Smooth muscle cell (in vitro differentiated cells): ENCODE measurements around the gene BMPR1A. TPM values are rescaled to one million over a fixed set of nuclear protein-coding genes. Genes with fewer than 3 reads are reported as not detected.

ENCODE experiments used
- DNase-seq: peaks from one replicate; lab custom pipeline; 2025; ENCODE audit not compliant: unreplicated experiment; lab: John Stamatoyannopoulos, UW
- H2AFZ ChIP-seq: fragments of 200-600 bp; sonication (generic); 2 replicates; pipeline ENCODE4 v1.6.0; 2016; ENCODE audit warnings: antibody characterized with exemption, low read depth, mild to moderate bottlenecking
- H3F3A ChIP-seq: fragments of 200-600 bp; sonication (generic); 2 replicates; pipeline ENCODE4 v1.6.0; 2017; ENCODE audit warnings: antibody characterized with exemption, low read depth
- H3K27ac ChIP-seq: fragments of 200-600 bp; sonication (generic); 2 replicates; pipeline ENCODE4 v1.5.1; 2016; ENCODE audit warnings: low read depth, mild to moderate bottlenecking
- H3K27me3 ChIP-seq: fragments of 200-600 bp; sonication (generic); 2 replicates; pipeline ENCODE4 v1.6.1; 2016; ENCODE audit warnings: low read depth, mild to moderate bottlenecking
- H3K36me3 ChIP-seq: fragments of 200-600 bp; sonication (generic); 2 replicates; pipeline ENCODE4 v1.5.1; 2016; ENCODE audit warnings: low read depth
- H3K4me1 ChIP-seq: fragments of 200-600 bp; sonication (generic); 2 replicates; pipeline ENCODE4 v1.5.1; 2016; ENCODE audit warnings: low read depth
- H3K4me2 ChIP-seq: fragments of 200-600 bp; sonication (generic); 2 replicates; pipeline ENCODE4 v1.6.0; 2016; ENCODE audit warnings: mild to moderate bottlenecking
- H3K4me3 ChIP-seq: fragments of 200-600 bp; sonication (generic); 2 replicates; pipeline ENCODE4 v1.5.1; 2016; ENCODE audit warnings: mild to moderate bottlenecking
- H3K79me2 ChIP-seq: fragments of 200-600 bp; sonication (generic); 2 replicates; pipeline ENCODE4 v1.6.0; 2016; ENCODE audit warnings: low read depth, mild to moderate bottlenecking
- H3K9ac ChIP-seq: fragments of 200-600 bp; sonication (generic); 2 replicates; pipeline ENCODE4 v1.6.0; 2016; ENCODE audit warnings: low read depth
- H3K9me3 ChIP-seq: fragments of 200-600 bp; sonication (generic); replicated peaks from 2 replicates; pipeline ENCODE4 v1.5.1; 2016; ENCODE audit warnings: low read depth
- H4K20me1 ChIP-seq: fragments of 200-600 bp; sonication (generic); 2 replicates; pipeline ENCODE4 v1.6.0; 2016; ENCODE audit warnings: low read depth
- CTCF ChIP-seq: fragments of 200-600 bp; sonication (generic); IDR thresholded peaks from 2 replicates; pipeline ENCODE4 v1.5.1; 2017; ENCODE audit warnings: borderline replicate concordance, mild to moderate bottlenecking, antibody characterized with exemption; ENCODE audit not compliant: insufficient read depth, poor library complexity, severe bottlenecking
- WGBS: methylation state at CpG from one replicate; pipeline ENCODE4 v1.1.7; 2016; ENCODE audit warnings: low lambda C conversion rate; 5-methylcytosine and 5-hydroxymethylcytosine counted together
- polyA plus RNA-seq: library from polyadenylated mRNA; unstranded; fragments of >200 nt; fragmentation: Nextera tagmentation; extraction: Ambion mirVana; gene quantifications from 2 replicates; pipeline ENCODE4 v1.2.1, GENCODE V29; 2016
- total RNA-seq: library from RNA; depleted of rRNA; stranded (reverse); fragments of >200 nt; gene quantifications from 2 replicates; pipeline ENCODE4 v1.2.3, GENCODE V29; 2014

The BMPR1A gene
- total and polyA plus RNA-seq, 2 experiments from 2014 or later: 15.5 to 80.9 TPM

GRCh38 chr10:86958116-86958900, 201.9 kb downstream of the BMPR1A start, which contains the start of gene SNCG:
Gene SNCG, plus strand, starts transcription at chr10:86958599. Its CDS starts 99 bp downstream, at chr10:86958698.
- H3K4me2 ChIP-seq: peak within 1 kb of the TSS; percentile 43
- no peak for DNase-seq

DNA sequence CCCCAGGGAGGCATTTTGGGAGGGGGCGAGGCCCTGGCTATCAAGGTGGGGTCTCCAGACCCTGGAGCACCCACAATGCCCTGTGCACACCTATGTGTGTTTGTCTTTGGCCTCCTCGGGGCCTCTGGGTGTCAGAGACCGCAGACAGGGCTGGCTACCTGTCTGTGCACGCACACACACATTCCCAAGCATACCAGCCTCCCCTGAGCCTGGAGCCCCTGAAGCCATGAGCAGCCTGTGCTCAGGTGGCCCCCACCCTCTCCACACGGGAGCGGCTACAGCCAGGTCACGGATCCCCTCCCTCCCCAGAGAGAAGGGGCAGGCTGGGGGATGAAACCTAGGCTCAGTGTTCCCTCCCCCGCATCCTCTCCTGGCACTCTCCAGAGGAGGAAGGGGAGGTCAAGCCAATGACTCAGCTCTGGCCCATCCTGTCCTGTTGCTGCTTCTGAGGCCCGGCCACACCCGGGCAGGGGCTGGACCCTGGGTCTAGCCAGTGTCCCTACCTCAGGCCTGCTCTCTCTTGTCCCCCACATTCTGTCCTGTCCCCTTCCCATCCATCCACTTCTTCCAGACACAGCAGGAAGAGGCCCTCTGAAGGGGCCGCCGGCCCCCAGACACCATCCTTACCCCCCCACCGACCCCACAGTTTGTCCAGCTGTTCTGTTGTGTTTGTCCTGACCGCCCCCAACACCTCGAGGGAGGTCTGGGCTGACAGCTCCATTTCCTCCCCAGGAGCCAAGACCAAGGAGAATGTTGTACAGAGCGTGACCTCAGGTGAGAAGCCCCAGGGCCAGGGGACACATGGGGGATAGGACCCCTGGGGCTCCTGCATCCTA, 202.7 kb downstream of the BMPR1A start:
- WGBS: 52% methylated on average over 15 of the region's 16 CpGs
- Histone ChIP-seq H3K36me3 (no peaks in the 10 kb centered on the region), H4K20me1 (no peaks in the 10 kb centered on the region), H3F3A (no peaks in the 10 kb centered on the region), H3K4me2 (peak overlapping the region; percentile 43), H3K4me3 (no peak overlapping the region), H3K27ac (peak overlapping the region; percentile 28), H3K4me1 (peaks cover 29% of the 10 kb centered on the region), H3K79me2 (no peaks in the 10 kb centered on the region), H3K27me3 (no peaks in the 10 kb centered on the region), H2AFZ (no peak overlapping the region), H3K9ac (no peak overlapping the region), H3K9me3 (no peaks in the 10 kb centered on the region)
- no peak for TF ChIP-seq CTCF
- no peak for DNase-seq

More at GRCh38 chr10:86958116-86958900, 201.9 kb downstream of the BMPR1A start, which contains the start of gene SNCG:
- WGBS: 77% methylated on average over 21 of the region's 22 CpGs
- no peaks in the 10 kb centered on the region for H3K27me3 ChIP-seq
- H3K9me3 ChIP-seq: no peaks in the 10 kb centered on the region
- no peaks in the 10 kb centered on the region for H3F3A ChIP-seq
- no peaks in the 10 kb centered on the region for H4K20me1 ChIP-seq
- H3K9ac ChIP-seq: no peak within 1 kb of the TSS
- no peak for TF ChIP-seq CTCF
- peaks cover 34% of the 10 kb centered on the region for H3K4me1 ChIP-seq
- no peak within 1 kb of the TSS for H3K4me3 ChIP-seq
- no peaks in the 10 kb centered on the region for H3K79me2 ChIP-seq
- H3K27ac ChIP-seq: peak within 1 kb of the TSS; percentile 28
- no peaks in the 10 kb centered on the region for H3K36me3 ChIP-seq
- no peak within 1 kb of the TSS for H2AFZ ChIP-seq

GRCh38 chr10:86959737-86960002, 203.3 kb downstream of the BMPR1A start:
- Histone ChIP-seq H3F3A (no peaks in the 10 kb centered on the region), H3K36me3 (no peaks in the 10 kb centered on the region), H2AFZ (no peak overlapping the region), H3K4me1 (peaks cover 24% of the 10 kb centered on the region), H3K79me2 (no peaks in the 10 kb centered on the region), H3K27me3 (no peaks in the 10 kb centered on the region), H4K20me1 (no peaks in the 10 kb centered on the region), H3K4me3 (no peak overlapping the region), H3K9me3 (no peaks in the 10 kb centered on the region), H3K4me2 (peak overlapping the region; percentile 43), H3K9ac (no peak overlapping the region), H3K27ac (peak overlapping the region; percentile 28)
- 90% methylated on average over 2 of the region's 2 CpGs for WGBS
- TF ChIP-seq CTCF: no peak
- no peak for DNase-seq
